ENCODE data around the gene P2RX7.

The P2RX7 gene

DNA sequence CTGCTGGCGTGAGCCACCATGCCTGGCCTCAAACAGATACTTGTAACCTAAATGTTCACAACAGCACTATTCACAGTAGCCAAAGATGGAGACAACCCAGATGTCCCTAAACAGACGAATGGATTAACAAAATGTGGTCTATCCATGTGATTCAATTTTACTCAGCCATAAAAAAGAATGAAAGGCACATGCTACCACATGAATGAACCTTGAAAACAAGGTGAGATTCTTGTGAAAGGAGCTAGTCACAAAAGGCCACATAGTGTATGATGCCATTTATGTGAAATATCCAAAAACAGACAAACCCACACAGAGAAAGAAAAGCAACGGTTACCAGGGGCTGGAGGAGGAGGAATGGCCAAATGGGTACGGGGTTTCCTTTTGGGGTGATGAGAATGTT is 19.6 kb upstream of the P2RX7 start:
- Histone ChIP-seq H3K27ac (ENCODE audit: low read length) (no peak overlapping the region), H2AFZ (ENCODE audit: low read depth, low read length) (no peak overlapping the region), H3K79me2 (ENCODE audit: insufficient read depth, low read length) (no peaks in the 10 kb centered on the region), H3K4me1 (ENCODE audit: insufficient read depth, low read length) (no peaks in the 10 kb centered on the region), H3K4me3 (ENCODE audit: low read depth in 1 of 2, low read length in 2 of 2) (no peak overlapping the region), H3K9me3 (ENCODE audit: insufficient read depth, low read length, severe bottlenecking) (no peaks in the 10 kb centered on the region), H4K20me1 (ENCODE audit: insufficient read depth, low read length) (no peaks in the 10 kb centered on the region), H3K4me2 (ENCODE audit: insufficient read depth, low read length) (no peak overlapping the region), H3K36me3 (ENCODE audit: insufficient read depth, low read length) (no peaks in the 10 kb centered on the region), H3K27me3 (ENCODE audit: insufficient read depth, low read length, poor library complexity) (no peaks in the 10 kb centered on the region), H3K9ac (ENCODE audit: low read depth, low read length) (no peak overlapping the region)
- DNase-seq, result no peak
- no peak for ATAC-seq (ENCODE audit: insufficient read depth, low read depth)
- TF ChIP-seq, protein P1, sequence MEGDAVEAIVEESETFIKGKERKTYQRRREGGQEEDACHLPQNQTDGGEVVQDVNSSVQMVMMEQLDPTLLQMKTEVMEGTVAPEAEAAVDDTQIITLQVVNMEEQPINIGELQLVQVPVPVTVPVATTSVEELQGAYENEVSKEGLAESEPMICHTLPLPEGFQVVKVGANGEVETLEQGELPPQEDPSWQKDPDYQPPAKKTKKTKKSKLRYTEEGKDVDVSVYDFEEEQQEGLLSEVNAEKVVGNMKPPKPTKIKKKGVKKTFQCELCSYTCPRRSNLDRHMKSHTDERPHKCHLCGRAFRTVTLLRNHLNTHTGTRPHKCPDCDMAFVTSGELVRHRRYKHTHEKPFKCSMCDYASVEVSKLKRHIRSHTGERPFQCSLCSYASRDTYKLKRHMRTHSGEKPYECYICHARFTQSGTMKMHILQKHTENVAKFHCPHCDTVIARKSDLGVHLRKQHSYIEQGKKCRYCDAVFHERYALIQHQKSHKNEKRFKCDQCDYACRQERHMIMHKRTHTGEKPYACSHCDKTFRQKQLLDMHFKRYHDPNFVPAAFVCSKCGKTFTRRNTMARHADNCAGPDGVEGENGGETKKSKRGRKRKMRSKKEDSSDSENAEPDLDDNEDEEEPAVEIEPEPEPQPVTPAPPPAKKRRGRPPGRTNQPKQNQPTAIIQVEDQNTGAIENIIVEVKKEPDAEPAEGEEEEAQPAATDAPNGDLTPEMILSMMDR (IDR thresholded peaks at IDR 0.05; ENCODE audit: borderline replicate concordance, extremely low read depth, low read length, poor library complexity, severe bottlenecking), result no peak
- TF ChIP-seq EZH2 (IDR thresholded peaks at IDR 0.05; ENCODE audit: borderline replicate concordance, low read depth, low read length, severe bottlenecking), result no peak

DNA sequence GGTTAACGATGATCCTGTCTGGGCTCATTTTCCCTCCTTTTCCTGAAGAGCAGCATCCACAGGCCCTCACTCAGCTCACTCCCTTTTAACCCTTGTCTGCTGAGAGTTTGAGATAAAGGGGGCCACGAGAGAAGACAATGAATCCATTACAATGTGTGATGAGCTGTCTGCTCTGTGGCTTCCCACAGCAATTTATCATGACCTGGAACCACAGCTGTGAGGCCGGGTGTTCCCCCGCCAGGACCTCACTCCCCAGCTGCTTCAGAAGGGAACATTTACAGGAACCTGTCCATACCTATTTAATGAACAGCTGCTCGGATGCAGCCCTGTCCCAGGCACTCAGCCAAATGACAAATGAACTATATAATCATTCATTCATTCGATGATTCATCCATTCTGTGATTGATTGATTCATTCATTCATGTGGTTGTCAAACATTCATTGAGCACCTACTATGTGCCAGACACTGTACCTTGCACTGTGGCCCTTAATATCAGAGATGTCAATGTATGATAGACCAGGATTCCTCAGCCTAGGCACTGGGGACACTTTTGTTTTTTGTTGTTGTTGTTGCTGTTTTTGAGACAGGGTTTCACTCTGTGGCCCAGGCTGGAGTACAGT is 18.5 kb upstream of the P2RX7 start:
- TF ChIP-seq, protein P1 (IDR thresholded peaks at IDR 0.05; ENCODE audit: borderline replicate concordance, extremely low read depth, low read length, poor library complexity, severe bottlenecking), result no peak
- no peak for TF ChIP-seq EZH2 (IDR thresholded peaks at IDR 0.05; ENCODE audit: borderline replicate concordance, low read depth, low read length, severe bottlenecking)
- DNase-seq, result no peak
- H3K36me3 ChIP-seq (ENCODE audit: insufficient read depth, low read length), result no peaks in the 10 kb centered on the region
- H3K4me2 ChIP-seq (ENCODE audit: insufficient read depth, low read length), result no peak overlapping the region
- no peak overlapping the region for H3K27ac ChIP-seq (ENCODE audit: low read length)
- no peaks in the 10 kb centered on the region for H3K27me3 ChIP-seq (ENCODE audit: insufficient read depth, low read length, poor library complexity)
- no peak overlapping the region for H3K9ac ChIP-seq (ENCODE audit: low read depth, low read length)
- H3K4me3 ChIP-seq (ENCODE audit: low read depth in 1 of 2, low read length in 2 of 2), result no peak overlapping the region
- no peaks in the 10 kb centered on the region for H3K79me2 ChIP-seq (ENCODE audit: insufficient read depth, low read length)
- ATAC-seq (ENCODE audit: insufficient read depth, low read depth), result no peak
- H3K9me3 ChIP-seq (ENCODE audit: insufficient read depth, low read length, severe bottlenecking), result no peaks in the 10 kb centered on the region
- no peaks in the 10 kb centered on the region for H4K20me1 ChIP-seq (ENCODE audit: insufficient read depth, low read length)
- no peak overlapping the region for H2AFZ ChIP-seq (ENCODE audit: low read depth, low read length)
- no peaks in the 10 kb centered on the region for H3K4me1 ChIP-seq (ENCODE audit: insufficient read depth, low read length)

DNA sequence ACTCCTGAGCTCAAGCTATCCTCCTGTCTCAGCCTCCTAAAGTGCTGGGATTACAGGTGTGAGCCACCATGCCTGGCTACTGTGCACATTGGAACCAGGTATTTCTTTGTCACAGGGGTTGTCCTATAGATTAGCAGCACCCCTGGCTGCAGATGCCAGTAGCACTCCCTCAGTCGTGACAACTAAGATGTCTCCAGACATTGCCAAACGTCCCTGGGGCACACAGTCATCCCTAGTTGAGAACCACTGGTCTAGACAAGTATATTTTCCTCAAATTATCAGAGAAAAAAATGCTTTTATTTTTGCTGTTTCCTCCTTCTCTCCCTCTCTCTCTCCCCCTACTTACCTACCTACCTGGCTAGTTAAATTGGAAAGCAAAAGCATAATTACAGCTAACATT is 17.9 kb upstream of the P2RX7 start:
- Histone ChIP-seq H3K9ac (ENCODE audit: low read depth, low read length) (no peak overlapping the region), H3K4me1 (ENCODE audit: insufficient read depth, low read length) (no peaks in the 10 kb centered on the region), H3K36me3 (ENCODE audit: insufficient read depth, low read length) (no peaks in the 10 kb centered on the region), H3K79me2 (ENCODE audit: insufficient read depth, low read length) (no peaks in the 10 kb centered on the region), H3K27me3 (ENCODE audit: insufficient read depth, low read length, poor library complexity) (no peaks in the 10 kb centered on the region), H3K27ac (ENCODE audit: low read length) (no peak overlapping the region), H3K4me2 (ENCODE audit: insufficient read depth, low read length) (no peak overlapping the region), H4K20me1 (ENCODE audit: insufficient read depth, low read length) (no peaks in the 10 kb centered on the region), H2AFZ (ENCODE audit: low read depth, low read length) (no peak overlapping the region), H3K4me3 (ENCODE audit: low read depth in 1 of 2, low read length in 2 of 2) (no peak overlapping the region), H3K9me3 (ENCODE audit: insufficient read depth, low read length, severe bottlenecking) (no peaks in the 10 kb centered on the region)
- ATAC-seq (ENCODE audit: insufficient read depth, low read depth), result no peak
- TF ChIP-seq EZH2 (IDR thresholded peaks at IDR 0.05; ENCODE audit: borderline replicate concordance, low read depth, low read length, severe bottlenecking), result no peak
- TF ChIP-seq, protein P1 (IDR thresholded peaks at IDR 0.05; ENCODE audit: borderline replicate concordance, extremely low read depth, low read length, poor library complexity, severe bottlenecking), result no peak
- no peak for DNase-seq

Measured in DND-41 (cell line).